Left ventricle myocardium superior (tissue), 1 donor: ENCODE measurements around the gene CDH13. TPM values are rescaled to one million over a fixed set of nuclear protein-coding genes. Genes with fewer than 3 reads are reported as not detected.

ENCODE experiments used
- ATAC-seq: fragments of 200-7000 bp; cut with Tn5 transposase; one replicate; pipeline ENCODE4 v1.9.1; 2020; ENCODE audit warnings: mild to moderate bottlenecking, moderate library complexity
- DNase-seq: peaks from one replicate; pipeline ENCODE4 v3.0.0-alpha.2; 2020
- intact Hi-C: fragments of 100-400 bp; cut with micrococcal nuclease; formaldehyde crosslinking; loops from one replicate; pipeline ENCODE4 v1.11.0; 2022
- total RNA-seq: library from RNA; stranded (reverse); fragmentation: NEBNext Ultra II Directional; extraction: Animal tissue kit (Norgen Biotek cat#: 25700); gene quantifications from one replicate; pipeline ENCODE4 v1.2.1, GENCODE V29; 2021
- donor health status: DM: no; HTN: yes; CAD: no; lungs with severe emphysema.

CDH13 gene
- total RNA-seq, 1 donor from 2014 or later = 167 TPM

DNA sequence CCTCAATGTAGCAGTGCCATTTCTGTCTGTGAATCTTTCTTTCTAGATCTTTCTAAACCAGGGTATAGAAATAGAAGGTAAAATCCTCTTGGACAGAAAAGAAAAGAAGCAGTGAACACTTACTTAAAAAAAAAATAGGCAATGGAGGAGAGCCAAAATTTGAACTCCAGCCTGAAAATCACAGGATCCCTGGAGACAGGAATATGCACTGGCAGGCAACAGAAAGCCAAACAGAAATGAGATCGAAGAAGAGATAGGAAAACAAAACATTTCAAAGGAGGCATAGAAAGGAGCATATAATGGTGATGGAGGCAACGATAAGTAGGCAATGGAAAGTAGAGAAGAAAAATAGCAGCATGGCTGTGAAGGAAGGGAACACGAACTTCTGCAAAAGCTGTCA is 927.3 kb downstream of the CDH13 start:
- DNase-seq (no peak), ATAC-seq (no peak)
- intact Hi-C loops = no loop called here

DNA sequence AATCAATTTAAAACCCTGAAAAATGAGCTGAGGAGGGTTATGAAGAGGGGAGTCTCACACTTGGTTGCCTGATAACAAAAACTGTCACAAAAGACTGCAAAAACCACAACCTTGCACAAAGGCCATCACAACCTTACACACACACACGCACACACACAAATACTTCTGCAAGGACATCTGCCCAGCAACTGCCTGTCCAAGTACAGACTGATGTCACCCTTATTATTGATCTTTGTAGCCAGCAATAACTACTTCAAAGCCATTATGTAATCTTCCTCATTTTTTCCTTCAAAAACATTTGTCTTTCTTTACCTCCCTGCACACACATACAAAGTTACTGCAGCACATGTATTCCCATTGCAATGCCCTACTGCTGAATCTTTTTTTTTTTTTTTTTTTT is 927.8 kb downstream of the CDH13 start:
- no peak for DNase-seq
- no peak for ATAC-seq
- intact Hi-C loops = no loop called here

DNA sequence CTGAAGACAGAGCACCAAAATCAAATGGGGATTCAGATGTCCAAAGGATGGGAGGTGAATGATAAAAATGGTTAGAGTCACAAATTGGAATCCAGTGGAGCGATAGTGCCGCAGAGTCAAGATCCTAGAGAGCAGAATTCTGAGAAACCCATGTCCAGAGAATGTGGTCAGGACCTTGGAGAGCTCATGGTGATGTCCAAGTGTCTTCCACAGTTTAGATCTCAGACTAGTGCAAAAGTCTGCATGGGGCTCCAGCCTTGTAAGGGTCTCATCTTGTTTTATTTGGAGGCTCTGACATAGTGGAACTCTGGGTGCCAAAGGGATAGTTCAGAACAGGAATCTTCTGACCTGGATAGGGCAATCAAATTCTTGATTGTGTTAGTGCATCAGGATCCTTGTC is 935.1 kb downstream of the CDH13 start:
- intact Hi-C loops = no loop called here
- ATAC-seq (no peak), DNase-seq (no peak)

DNA sequence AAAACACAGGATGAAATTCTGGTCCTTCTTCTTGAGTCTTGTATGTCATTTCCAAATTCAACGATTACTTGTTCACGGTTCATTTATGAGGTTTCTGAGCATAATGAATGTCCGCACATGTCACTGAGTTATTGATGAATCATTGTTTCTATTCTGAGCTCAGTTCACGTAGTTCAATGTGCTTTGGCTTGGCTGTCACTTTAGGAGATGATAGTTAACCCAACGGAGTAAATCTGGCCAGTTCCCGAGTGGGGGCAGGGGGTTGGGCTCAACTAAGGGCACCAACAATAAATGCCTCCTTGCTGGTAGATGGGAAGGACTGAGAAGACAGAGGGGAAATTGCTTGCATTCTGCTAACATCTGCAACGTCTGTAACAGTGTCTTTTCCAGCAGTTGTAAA is 941.6 kb downstream of the CDH13 start:
- intact Hi-C loops = no loop called here
- ATAC-seq (no peak), DNase-seq (no peak)

DNA sequence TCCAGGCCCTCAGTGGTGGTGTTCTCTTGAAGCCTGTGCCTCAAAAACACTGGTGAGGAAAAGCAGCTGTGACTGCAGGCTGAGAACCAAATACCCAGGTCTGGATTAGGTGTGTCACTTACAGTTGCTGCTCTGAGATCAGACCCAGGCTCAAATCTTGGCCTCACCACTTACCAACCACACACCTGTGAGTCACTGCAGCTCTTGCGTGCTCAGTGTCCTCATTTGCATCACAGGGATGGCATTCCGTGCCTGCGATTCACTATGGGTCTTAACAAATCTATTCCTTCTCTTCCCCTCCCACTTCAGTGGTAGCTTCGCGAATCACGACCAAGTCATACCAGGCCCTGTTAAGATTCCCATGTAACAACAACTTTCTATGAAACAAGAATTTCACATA is 947.6 kb downstream of the CDH13 start:
- intact Hi-C loops = no loop called here
- DNase-seq (no peak), ATAC-seq (no peak)

DNA sequence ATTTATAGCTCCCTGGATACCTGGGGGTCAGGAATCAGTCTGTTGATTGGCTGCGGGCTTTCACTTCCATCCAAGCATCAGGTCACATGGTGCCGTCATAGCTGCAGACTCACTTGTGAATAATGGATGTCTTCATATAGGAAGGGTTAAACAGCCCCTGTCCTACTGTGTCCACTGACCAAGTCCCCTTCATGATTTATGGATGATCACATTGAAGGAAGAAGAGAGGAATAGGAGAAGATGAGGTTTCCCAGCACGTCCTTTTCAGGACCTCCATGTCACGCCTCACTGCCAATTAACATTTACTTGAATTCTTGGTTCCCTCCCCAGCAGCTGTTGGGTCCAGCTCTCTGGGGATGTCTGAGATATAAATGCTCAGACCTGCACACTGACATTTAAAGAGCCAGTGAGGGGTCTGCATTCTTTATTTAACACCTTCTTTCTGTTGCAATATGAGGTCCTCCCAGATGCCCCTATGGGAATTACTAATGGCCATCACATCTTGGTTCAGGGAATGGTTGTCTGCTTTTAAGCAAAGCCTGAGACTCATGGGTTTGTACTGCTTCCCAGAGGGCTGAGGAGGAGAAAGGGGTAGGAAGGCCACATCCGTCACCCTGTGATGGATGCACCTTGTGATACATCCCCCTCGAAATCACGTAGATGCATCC is 950.4 kb downstream of the CDH13 start:
- no peak for DNase-seq
- intact Hi-C loops = no loop called here
- no peak for ATAC-seq

DNA sequence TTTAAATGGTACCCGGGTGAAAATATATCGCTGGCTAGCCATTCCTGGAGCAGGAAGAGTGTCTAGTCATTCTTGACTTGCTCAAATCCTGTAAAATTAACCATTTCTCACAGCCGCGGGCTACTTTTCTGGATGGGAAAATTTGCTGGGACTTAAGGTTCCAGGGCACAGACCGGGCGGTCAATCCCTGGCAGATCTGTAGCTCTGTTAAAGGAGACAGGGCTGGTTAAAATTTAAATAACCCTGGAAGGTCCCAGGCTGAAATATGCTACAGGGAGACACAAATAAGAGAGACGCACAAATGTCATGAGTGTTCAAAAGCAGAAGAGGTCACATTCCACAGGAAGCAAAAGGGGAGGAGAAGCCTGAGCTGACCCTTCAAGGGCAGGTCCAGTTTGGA is 951.4 kb downstream of the CDH13 start:
- no peak for ATAC-seq
- intact Hi-C loops = no loop called here
- DNase-seq = no peak

DNA sequence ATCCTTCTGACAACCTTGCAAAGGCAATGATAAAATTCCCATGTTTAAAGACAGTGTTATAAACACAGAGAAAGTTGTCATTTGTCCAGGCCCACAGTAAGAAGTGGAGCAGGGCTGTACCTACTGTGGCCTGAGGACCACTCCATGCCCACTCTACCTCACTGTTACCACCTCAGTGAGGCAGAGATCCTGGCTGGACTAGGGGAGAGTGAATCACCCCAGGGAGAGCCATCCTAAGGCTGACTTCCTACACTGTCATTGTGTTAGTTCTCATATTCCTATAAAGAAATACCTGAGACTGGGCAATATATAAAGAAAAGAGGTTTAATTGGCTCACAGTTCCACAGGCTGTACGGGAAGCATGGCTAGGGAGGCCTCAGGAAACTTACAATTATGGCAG is 952.3 kb downstream of the CDH13 start:
- DNase-seq = no peak
- ATAC-seq = no peak
- intact Hi-C loops = no loop called here

DNA sequence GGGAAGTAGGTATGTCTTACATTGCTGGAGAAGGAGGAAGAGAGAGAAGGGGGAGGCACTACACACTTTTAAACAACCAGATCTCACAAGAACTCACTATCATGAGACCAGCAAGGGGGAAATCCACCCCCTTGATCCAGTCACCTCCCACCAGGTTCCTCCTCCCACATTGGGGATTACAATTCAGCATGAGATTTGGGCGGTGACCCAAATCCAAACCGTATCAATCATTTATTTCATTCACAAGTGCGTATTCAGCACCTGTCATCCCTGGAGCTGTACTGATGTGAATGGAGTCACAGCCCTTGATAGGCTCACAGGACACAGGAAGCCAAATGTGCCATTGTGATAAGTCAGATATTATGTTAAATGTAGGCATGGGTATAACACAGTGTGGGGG is 952.7 kb downstream of the CDH13 start:
- no peak for ATAC-seq
- intact Hi-C loops = no loop called here
- no peak for DNase-seq

DNA sequence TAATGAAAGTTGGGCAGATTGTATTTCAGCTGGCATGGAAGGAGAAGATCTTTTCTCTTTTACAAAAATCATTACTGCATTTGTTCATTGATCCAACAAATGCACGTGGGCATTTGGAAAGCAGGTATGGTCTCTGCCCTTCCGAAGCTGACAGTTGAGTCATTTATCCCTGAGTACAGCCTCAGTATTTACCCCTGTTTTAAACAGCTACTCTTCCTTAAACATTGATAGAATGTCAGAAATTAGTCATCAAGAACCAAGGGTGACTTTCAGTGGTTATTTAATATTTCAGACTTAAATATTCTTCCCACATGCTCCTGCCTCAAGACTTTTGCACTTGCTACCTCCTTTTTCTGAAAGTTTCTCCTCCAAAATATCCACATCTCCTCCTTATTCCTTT is 954.3 kb downstream of the CDH13 start:
- DNase-seq (no peak), ATAC-seq (no peak)
- intact Hi-C loops = no loop called here

DNA sequence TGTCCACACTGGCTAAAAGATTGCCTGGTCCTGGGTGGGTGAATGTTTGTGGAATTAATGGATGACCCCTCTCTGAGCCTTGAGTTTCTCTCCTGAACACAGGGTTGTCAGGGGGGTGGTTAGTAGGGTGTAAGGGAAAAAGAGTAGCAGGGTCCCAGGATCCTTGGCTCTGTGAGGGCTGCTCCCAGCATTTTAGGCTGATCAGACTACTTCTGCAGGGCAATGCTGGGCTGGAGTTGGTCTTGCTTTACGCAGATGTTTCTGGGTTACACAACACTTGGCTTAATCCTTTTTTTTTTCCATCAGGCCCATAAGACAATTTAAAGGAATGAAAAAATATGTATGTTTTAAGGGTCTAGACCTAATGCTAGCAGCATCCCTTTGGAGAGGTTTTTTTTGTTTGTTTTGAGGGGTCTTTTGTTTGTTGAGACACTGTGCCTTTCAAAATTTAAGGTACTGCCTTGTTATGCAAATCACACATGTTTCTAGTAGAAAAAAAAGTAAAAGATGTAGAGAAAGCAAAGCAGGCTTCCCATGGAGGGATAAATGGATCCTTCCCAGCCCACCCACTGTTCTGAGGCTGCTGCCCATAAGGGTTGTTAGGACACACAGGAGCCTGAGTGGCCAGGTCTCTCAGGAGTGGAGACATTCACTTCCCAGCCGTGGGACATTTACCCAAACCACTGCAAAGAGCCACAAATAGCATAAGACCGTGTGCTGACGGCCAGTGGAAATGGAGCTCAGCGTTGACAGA is 955.4 kb downstream of the CDH13 start:
- intact Hi-C loops = no loop called here
- no peak for ATAC-seq
- no peak for DNase-seq

DNA sequence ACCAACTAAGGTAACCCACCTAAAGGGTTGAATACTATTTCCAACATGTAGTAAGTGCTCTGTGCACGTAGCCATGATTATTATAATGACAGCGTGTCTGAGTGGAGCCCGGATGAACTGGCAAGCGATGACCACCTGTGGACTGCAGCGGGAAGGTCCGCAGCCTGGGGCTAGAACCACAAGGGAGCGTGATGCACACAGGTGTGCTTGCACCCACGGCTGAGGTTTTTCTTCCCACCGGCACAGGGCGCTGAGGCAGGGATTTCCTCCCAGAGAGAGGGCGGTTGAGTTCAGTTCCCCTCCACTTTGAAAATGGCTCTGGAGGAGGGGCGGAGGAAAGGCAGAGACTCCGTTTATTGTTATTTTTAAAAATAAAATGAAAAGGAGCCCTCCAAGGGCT is 959.3 kb downstream of the CDH13 start:
- no peak for DNase-seq
- intact Hi-C loops = no loop called here
- ATAC-seq = no peak

DNA sequence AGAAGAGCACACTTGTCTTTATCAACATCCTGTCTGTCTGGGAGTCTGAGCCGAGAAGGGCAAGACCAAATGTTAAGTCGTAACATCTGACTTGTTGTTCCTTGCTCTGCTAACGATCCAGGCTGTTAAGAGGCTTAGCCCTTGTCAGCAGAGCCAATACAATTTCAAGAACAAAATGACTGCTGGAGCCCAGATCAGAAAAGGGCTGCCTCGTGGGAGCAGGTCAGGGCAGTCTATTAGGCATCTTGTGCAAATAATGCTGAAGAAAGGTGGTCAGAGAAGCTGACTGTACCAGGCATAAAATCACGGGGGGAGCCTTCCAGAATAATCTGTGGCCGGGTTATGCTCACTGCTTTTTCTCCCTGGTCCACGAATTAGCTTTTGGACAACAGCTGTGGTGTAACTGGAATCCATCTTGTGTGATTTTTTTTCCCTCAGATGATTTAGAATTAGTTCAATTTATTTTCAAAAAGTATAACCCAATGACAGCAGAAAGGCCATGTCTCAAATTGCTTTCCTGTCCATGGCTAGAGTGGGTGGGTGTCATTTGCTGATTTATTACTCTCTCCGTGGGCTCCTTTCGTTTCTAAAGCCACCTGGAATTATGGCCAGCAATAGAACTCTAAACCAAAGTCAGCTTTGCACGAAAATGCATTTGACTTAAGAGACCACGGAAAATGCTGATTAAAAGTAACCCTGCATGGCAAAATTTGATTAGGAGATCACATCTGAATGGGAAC is 959.9 kb downstream of the CDH13 start:
- ATAC-seq (no peak), DNase-seq (no peak)
- intact Hi-C loops = no loop called here

DNA sequence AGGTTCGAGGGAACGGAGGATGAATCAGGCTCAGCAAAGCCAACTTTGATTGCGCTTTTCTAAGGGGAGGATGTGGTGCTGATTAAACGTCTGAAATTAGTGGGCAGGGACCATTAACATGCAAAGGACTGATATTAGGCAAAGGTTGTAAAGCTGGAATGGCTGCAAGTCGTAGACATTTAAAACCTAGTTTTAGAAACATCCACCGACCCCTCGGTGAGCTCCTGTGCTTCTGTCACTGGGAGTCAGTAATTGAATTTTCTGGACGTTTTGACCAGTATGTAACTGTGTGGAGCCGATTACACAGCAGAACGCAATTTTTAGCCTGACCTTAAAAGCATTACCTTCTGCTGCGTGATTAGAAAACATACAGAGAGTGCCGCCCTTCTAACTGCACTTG is 960.4 kb downstream of the CDH13 start:
- intact Hi-C loops = no loop called here
- ATAC-seq (no peak), DNase-seq (no peak)

DNA sequence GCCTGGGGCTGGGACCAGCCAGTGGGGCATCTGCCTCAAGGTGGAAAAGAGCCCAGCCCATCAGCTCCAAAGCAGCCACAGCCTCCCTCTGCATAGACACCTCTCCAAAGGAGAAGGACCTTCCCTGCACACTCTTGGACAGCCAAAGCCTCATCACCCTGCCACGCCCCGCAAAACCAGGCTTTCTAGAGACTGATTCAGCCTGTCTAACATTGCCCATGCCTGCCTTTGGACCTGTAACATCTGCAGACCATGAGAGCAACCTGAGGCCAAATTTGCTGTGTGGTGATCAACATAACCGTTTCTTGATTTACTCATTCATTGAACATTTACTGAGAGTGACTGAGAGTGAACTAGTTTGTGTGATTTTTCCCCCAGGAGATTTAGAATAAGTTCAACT is 961.3 kb downstream of the CDH13 start:
- DNase-seq = no peak
- intact Hi-C loops = no loop called here
- no peak for ATAC-seq

DNA sequence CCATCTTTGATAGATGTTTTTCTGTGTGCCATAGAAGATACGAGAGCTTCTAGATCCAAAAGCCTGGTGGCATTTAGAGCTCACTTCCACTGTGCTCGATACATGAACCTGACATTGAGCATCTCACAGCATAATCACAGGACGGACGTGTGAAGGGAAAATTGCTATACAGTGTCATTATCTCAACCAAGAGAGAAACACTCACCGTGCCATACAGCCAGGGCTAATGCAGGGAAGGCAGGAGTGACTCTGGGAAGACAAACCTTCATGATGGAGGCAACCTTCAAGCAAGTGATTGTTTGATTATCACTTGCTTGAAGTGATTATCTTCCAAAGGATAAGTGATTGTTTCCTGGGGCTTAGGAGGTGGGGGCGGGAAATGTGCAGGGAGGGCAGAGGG is 962.8 kb downstream of the CDH13 start:
- ATAC-seq (no peak), DNase-seq (no peak)
- intact Hi-C loops = no loop called here

DNA sequence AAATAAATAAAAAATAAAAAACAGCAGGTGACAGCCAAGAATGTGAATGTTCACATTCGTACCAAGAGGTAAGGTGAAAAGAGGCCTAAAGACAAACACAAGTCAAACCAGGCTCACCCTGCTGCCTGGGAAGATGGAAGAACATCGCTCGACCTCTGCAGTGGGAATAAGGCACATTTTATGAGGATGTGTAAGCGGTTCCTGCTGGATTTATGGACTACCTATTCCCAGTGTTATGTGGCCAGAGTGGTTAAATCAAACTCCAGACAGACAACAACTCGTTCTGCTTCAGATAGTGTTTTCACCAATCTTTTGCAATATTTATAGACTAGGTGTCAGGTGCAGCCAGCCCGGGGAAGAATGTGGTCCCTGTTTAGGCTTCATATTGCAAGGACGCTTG is 966.0 kb downstream of the CDH13 start:
- ATAC-seq = no peak
- intact Hi-C loops = no loop called here
- no peak for DNase-seq

DNA sequence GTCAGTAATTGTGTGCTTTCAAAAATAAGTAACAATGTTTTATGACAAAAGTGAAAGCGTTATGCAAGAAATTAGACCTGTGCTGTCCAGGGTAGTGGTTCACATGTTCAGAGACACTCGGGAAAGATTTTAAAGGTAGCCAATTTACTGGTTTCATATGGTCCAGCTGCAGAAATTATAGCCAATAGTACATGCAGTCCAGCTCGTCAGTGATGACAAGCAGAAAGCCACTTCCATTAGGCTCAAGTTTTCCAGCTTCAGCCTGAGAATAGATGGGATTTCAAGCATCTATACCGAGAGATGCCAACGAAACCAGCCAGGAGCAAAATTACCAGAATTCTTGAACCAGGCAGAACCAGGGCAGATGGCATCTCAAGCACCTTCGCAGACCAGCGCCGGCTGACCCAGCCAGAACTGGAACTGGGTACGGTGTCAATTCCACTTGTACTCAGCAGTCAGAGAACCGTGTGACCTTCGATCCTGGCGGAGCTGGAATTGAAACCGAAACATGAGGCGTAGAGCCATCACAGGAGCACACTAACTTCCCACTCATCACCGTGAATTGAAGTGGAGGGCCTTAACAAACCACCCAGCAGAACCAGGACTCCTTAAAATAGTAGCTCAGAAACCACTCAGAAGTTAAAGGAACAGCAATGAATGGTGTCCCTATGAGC is 973.2 kb downstream of the CDH13 start:
- ATAC-seq (peak; percentile 56), DNase-seq (no peak)
- intact Hi-C loops = no loop called here

DNA sequence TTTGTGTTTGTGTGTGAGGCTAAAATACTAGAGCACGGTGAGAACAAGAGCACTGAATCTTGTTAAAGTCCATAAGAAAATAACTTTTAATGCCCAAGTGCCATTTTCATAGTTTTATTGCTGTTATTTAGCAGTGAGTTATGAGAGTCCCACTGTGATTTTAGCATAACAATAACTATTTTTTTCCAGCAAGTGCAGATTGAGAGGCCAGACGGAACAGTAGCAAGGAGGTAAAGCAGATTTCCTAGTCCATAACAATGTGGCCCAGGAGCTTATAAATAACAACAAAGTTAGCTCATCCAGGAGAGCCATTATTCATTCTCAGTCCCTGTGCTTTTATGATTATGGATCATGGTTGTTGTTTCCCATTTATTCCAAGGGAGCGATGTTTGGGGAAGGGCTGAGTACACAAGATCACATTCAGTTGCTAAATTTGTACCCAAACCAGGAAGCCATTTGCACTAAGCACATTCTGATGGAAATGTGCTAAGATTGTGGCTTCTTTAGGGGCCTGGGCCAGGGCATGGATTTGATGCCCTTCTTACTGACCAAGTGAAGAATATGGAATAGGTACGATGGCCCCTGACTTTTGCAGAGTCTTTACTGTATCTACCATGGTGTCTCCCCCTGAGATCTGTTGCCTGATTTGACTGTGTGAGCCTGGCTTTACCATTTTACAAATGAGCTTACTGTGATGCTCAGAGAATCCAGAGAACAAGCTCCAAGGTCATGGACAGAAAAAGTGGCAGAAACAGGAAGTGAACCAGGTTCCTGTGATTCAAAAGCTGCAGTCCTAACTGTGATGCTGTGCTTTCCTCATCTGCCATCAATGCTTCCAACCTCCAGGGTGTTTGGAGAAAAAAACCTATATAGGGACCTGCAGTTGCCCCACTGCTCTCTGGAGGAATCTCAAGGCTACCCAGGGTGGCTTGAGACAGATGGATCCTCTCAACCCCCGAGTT is 976.3 kb downstream of the CDH13 start:
- DNase-seq (no peak), ATAC-seq (no peak)
- intact Hi-C loops = no loop called here
